ENCODE data around the gene GOLGA6L26.
"Not testable (repeated sequence)": the region's sequence is repeated elsewhere in the genome, so short reads cannot be mapped to it uniquely, and the experiment has no call there.

- not testable (repeated sequence) for TF ChIP-seq CTCF, POLR2A (IDR thresholded peaks at IDR 0.05)
Measured at GRCh38 chr15:23354448-23354847, 20.5 kb upstream of the GOLGA6L26 start, which contains the start of gene GOLGA8S.

All from testis (tissue), 2 donors.